Fibroblast of the aortic adventitia (primary cell): ENCODE results near the gene COL4A4. TPM values are rescaled to one million over a fixed set of nuclear protein-coding genes. Genes with fewer than 3 reads are reported as not detected.
A peak's percentile ranks its signal among the peaks of the same experiment; 100 is the strongest.

Source experiments
- DNase-seq: peaks from one replicate; pipeline ENCODE4 v3.0.0-alpha.2; 2010; ENCODE audit warnings: low read depth
- H3K4me3 ChIP-seq: 2 replicates; pipeline ENCODE4 v1.5.1; 2011; ENCODE audit warnings: low read depth, mild to moderate bottlenecking, control low read depth, low read length, moderate library complexity
- total RNA-seq: library from RNA; depleted of rRNA; stranded (reverse); fragments of >200 nt; gene quantifications from 2 replicates; pipeline ENCODE4 v1.2.3, GENCODE V29; 2012; ENCODE audit warnings: low replicate concordance
- TF ChIP-seq, protein P1 (sequence below): IDR thresholded peaks from 2 replicates; pipeline ENCODE4 v1.5.1; 2011; ENCODE audit warnings: mild to moderate bottlenecking, low read length, control low read depth, inconsistent platforms; ENCODE audit not compliant: insufficient read depth

COL4A4 gene
- total RNA-seq, 1 donor, result 2.6 TPM

- peak; percentile 17 for DNase-seq
- TF ChIP-seq, protein P1, sequence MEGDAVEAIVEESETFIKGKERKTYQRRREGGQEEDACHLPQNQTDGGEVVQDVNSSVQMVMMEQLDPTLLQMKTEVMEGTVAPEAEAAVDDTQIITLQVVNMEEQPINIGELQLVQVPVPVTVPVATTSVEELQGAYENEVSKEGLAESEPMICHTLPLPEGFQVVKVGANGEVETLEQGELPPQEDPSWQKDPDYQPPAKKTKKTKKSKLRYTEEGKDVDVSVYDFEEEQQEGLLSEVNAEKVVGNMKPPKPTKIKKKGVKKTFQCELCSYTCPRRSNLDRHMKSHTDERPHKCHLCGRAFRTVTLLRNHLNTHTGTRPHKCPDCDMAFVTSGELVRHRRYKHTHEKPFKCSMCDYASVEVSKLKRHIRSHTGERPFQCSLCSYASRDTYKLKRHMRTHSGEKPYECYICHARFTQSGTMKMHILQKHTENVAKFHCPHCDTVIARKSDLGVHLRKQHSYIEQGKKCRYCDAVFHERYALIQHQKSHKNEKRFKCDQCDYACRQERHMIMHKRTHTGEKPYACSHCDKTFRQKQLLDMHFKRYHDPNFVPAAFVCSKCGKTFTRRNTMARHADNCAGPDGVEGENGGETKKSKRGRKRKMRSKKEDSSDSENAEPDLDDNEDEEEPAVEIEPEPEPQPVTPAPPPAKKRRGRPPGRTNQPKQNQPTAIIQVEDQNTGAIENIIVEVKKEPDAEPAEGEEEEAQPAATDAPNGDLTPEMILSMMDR, result no peak
- peak overlapping the region; percentile 69 for H3K4me3 ChIP-seq
Measured at GRCh38 chr2:227163485-227163997, 464 bp downstream of the COL4A4 start.

GRCh38 chr2:227161947-227162346 is 2.1 kb downstream of the COL4A4 start:
- no peak overlapping the region for H3K4me3 ChIP-seq
- TF ChIP-seq, protein P1, result no peak
- DNase-seq, result peak; percentile 76

DNA sequence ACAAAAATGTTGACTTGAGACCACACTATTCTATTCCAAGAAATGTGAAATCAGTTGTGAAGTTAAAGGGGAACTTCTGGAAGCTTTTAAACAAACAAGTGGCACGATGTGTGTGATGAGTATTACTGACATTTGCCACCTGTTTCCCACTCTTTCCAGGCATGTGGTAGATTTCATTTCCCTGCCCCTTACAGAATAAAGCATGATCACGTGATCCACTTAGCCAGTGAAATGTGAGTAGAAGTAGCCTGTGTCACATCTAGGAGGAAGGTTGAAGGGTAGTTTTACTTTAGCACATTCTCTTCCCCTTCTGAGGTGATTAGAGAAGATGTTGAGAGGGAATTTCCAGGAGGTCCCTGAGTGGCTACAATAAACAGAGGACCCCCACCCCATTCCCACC is 3.8 kb downstream of the COL4A4 start:
- H3K4me3 ChIP-seq, result no peak overlapping the region
- TF ChIP-seq, protein P1, result no peak
- DNase-seq, result no peak

DNA sequence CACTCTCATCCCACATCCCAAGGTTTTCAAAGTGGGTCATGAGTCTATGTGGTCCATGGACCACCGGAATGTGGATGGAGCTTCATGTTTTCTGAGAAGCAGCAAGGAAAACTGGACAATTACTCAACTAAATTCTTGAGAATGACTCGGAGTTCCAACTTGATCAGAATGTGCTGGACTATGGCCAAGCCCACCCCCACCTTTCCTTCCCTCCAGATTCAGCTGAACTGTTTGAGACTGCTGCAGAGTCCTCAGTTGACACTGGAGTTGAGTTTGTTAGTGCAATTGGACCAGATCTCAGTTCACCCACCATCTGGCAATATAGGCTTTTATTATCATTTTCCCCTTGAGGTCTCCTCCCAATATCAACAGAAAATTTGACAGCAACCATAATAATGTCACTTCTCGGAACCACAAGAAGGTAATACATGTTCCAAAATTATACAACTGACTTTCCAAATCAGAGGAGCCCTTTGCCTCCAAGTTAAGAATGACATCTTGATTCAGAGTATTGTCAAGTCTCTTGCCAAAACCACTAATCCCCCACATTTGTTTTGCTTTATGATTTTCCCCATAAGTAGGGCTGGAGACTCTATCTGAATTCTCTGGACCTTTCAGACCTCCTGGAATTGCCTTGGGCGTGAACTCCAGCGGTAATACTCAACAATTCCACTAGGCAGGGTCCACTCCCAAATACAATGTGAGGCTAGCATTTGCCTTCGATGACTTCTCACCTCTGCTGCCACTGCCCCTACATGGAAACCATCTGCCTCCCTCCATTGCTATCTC is 8.8 kb downstream of the COL4A4 start:
- peak; percentile 94 for DNase-seq
- TF ChIP-seq, protein P1, result peak; percentile 19

GRCh38 chr2:227153758-227154486 is 10.1 kb downstream of the COL4A4 start:
- peak; percentile 74 for DNase-seq

More for the DNA sequence above, 8.8 kb downstream of the COL4A4 start:
- no peak overlapping the region for H3K4me3 ChIP-seq

DNA sequence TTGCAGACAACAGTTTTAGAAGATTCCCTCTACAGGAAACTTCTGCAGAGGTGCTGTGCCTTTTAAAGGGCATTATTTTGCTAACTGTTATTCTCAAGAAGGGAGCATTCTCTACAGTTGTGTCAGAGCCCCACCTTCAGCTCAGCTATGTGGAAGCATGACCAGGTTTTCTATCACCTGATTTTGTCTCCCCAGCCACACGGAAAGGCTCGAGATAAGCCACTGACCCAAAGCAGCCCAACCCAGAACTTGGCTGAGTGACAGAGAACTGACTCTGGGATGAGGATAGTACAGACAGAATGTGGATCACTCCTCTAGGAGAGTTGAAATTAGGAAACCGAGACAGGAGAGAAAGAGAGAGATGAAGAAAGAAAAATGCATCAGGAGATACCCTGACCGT is 10.7 kb downstream of the COL4A4 start:
- H3K4me3 ChIP-seq, result no peak overlapping the region
- DNase-seq, result peak; percentile 38
- TF ChIP-seq, protein P1, result no peak

More at GRCh38 chr2:227153758-227154486, 10.1 kb downstream of the COL4A4 start:
- no peak overlapping the region for H3K4me3 ChIP-seq
- TF ChIP-seq, protein P1, result no peak
